Measurements from ENCODE around the gene PDZRN4. TPM values are rescaled to one million over a fixed set of nuclear protein-coding genes. Genes with fewer than 3 reads are reported as not detected.

PDZRN4 gene
- total RNA-seq, 1 experiment from 2014 or later: not detected

DNA sequence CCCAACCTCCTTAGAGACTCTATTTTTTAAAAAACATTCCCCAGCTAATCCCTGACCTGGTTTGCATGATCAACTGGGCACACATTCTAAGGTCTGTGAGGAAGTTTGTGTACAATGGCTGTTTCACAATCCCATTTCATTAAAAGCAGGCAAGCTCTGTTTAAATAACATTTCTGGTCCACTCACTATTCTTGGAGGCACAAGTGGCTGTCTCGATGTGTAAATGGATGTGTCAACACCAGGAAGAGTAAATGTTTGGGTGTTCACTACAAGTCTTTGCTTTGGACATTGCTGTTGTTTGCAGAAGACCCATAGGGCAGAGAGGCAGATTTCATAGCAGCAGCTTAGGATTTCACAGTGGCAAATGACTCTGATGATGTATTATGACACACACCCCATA lies 98.3 kb downstream of the PDZRN4 start:
- peaks cover 3% of the 10 kb centered on the region for H3K27me3 Mint-ChIP-seq (ENCODE audit: insufficient read depth, unreplicated experiment)
- POLR2A ChIA-PET: no interaction called here
- H3K4me1 Mint-ChIP-seq (ENCODE audit: low read depth, unreplicated experiment): no peaks in the 10 kb centered on the region
- H3K36me3 Mint-ChIP-seq (ENCODE audit: insufficient read depth, unreplicated experiment): no peaks in the 10 kb centered on the region
- H3K27ac Mint-ChIP-seq (ENCODE audit: unreplicated experiment): no peak overlapping the region
- intact Hi-C loops (cut with micrococcal nuclease; ENCODE audit: unreplicated experiment): no loop called here
- H3K9me3 Mint-ChIP-seq (ENCODE audit: unreplicated experiment): no peaks in the 10 kb centered on the region
- CTCF ChIA-PET: no interaction called here
- Histone ChIP-seq H3K36me3 (ENCODE audit: control insufficient read depth, insufficient read depth, low read length) (no peaks in the 10 kb centered on the region), H3K9me3 (no peaks in the 10 kb centered on the region), H3K27me3 (replicated peaks; ENCODE audit: control insufficient read depth, insufficient read depth, low read length) (no peaks in the 10 kb centered on the region), H3K4me3 (ENCODE audit: low read depth, low read length) (no peak overlapping the region), H3K4me1 (no peaks in the 10 kb centered on the region)
- TF ChIP-seq, protein P1, sequence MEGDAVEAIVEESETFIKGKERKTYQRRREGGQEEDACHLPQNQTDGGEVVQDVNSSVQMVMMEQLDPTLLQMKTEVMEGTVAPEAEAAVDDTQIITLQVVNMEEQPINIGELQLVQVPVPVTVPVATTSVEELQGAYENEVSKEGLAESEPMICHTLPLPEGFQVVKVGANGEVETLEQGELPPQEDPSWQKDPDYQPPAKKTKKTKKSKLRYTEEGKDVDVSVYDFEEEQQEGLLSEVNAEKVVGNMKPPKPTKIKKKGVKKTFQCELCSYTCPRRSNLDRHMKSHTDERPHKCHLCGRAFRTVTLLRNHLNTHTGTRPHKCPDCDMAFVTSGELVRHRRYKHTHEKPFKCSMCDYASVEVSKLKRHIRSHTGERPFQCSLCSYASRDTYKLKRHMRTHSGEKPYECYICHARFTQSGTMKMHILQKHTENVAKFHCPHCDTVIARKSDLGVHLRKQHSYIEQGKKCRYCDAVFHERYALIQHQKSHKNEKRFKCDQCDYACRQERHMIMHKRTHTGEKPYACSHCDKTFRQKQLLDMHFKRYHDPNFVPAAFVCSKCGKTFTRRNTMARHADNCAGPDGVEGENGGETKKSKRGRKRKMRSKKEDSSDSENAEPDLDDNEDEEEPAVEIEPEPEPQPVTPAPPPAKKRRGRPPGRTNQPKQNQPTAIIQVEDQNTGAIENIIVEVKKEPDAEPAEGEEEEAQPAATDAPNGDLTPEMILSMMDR (IDR thresholded peaks at IDR 0.05; ENCODE audit: insufficient read depth in 1 of 2, low read depth in 1 of 2, low read length in 1 of 2, severe bottlenecking in 1 of 2, unreplicated experiment in 1 of 2): no peak
- no peak overlapping the region for H3K4me3 Mint-ChIP-seq (ENCODE audit: unreplicated experiment)
- BruUV-seq (replicated peaks): no TSS peak
- no peak for DNase-seq

- CTCF ChIA-PET: no interaction called here
These were observed 99.5 kb downstream of the PDZRN4 start for GRCh38 chr12:41287500-41288141.

GRCh38 chr12:41288142-41288811 lies 100.2 kb downstream of the PDZRN4 start:
- no TSS peak for BruUV-seq (replicated peaks)
- H3K9me3 ChIP-seq: no peaks in the 10 kb centered on the region
- TF ChIP-seq, protein P1 (IDR thresholded peaks at IDR 0.05; ENCODE audit: insufficient read depth in 1 of 2, low read depth in 1 of 2, low read length in 1 of 2, severe bottlenecking in 1 of 2, unreplicated experiment in 1 of 2): no peak
- H3K9me3 Mint-ChIP-seq (ENCODE audit: unreplicated experiment): no peaks in the 10 kb centered on the region
- H3K27ac Mint-ChIP-seq (ENCODE audit: unreplicated experiment): no peak overlapping the region
- H3K4me3 Mint-ChIP-seq (ENCODE audit: unreplicated experiment): no peak overlapping the region
- no peak for DNase-seq
- H3K27me3 ChIP-seq (replicated peaks; ENCODE audit: control insufficient read depth, insufficient read depth, low read length): no peaks in the 10 kb centered on the region
- no peaks in the 10 kb centered on the region for H3K36me3 Mint-ChIP-seq (ENCODE audit: insufficient read depth, unreplicated experiment)
- CTCF ChIA-PET: no interaction called here
- POLR2A ChIA-PET: no interaction called here
- intact Hi-C loops (cut with micrococcal nuclease; ENCODE audit: unreplicated experiment): no loop called here
- no peaks in the 10 kb centered on the region for H3K4me1 ChIP-seq
- no peak overlapping the region for H3K4me3 ChIP-seq (ENCODE audit: low read depth, low read length)
- H3K36me3 ChIP-seq (ENCODE audit: control insufficient read depth, insufficient read depth, low read length): no peaks in the 10 kb centered on the region
- no peaks in the 10 kb centered on the region for H3K4me1 Mint-ChIP-seq (ENCODE audit: low read depth, unreplicated experiment)
- peaks cover 3% of the 10 kb centered on the region for H3K27me3 Mint-ChIP-seq (ENCODE audit: insufficient read depth, unreplicated experiment)

More at GRCh38 chr12:41287500-41288141, 99.5 kb downstream of the PDZRN4 start:
- BruUV-seq (replicated peaks): no TSS peak
- no peak overlapping the region for H3K4me3 Mint-ChIP-seq (ENCODE audit: unreplicated experiment)
- no peaks in the 10 kb centered on the region for H3K4me1 Mint-ChIP-seq (ENCODE audit: low read depth, unreplicated experiment)
- H3K27me3 Mint-ChIP-seq (ENCODE audit: insufficient read depth, unreplicated experiment): peaks cover 3% of the 10 kb centered on the region
- no peaks in the 10 kb centered on the region for H3K9me3 Mint-ChIP-seq (ENCODE audit: unreplicated experiment)
- intact Hi-C loops (cut with micrococcal nuclease; ENCODE audit: unreplicated experiment): no loop called here
- no peak for DNase-seq
- no peaks in the 10 kb centered on the region for H3K27me3 ChIP-seq (replicated peaks; ENCODE audit: control insufficient read depth, insufficient read depth, low read length)
- no peaks in the 10 kb centered on the region for H3K9me3 ChIP-seq
- no peaks in the 10 kb centered on the region for H3K36me3 Mint-ChIP-seq (ENCODE audit: insufficient read depth, unreplicated experiment)
- no peaks in the 10 kb centered on the region for H3K4me1 ChIP-seq
- POLR2A ChIA-PET: no interaction called here
- no peaks in the 10 kb centered on the region for H3K36me3 ChIP-seq (ENCODE audit: control insufficient read depth, insufficient read depth, low read length)
- TF ChIP-seq, protein P1 (IDR thresholded peaks at IDR 0.05; ENCODE audit: insufficient read depth in 1 of 2, low read depth in 1 of 2, low read length in 1 of 2, severe bottlenecking in 1 of 2, unreplicated experiment in 1 of 2): no peak
- no peak overlapping the region for H3K27ac Mint-ChIP-seq (ENCODE audit: unreplicated experiment)
- no peak overlapping the region for H3K4me3 ChIP-seq (ENCODE audit: low read depth, low read length)

All from Caco-2 (cell line).